ENCODE measurements around the gene ADAMTS4.
"Not testable (repeated sequence)": the region's sequence is repeated elsewhere in the genome, so short reads cannot be mapped to it uniquely, and the experiment has no call there.

Gene ADAMTS4

GRCh38 chr1:161227196-161227871 lies 28.5 kb upstream of the ADAMTS4 start:
- TF ChIP-seq CTCF (IDR thresholded peaks at IDR 0.05; ENCODE audit: extremely low read depth, insufficient read depth, missing control alignments) = peak; percentile 73
- DNase-seq (ENCODE audit: low spot score) = peak; percentile 80
- in situ Hi-C loops (cut with MboI; ENCODE audit: low pct_unique_long_range_greater_than_20kb, low sequenced_read_pairs, unreplicated experiment) = loop anchor here (10.0 kb wide), 1 partner anchor 47 kb away; no protein-coding TSS in a partner anchor

GRCh38 chr1:161226759-161227158 lies 27.9 kb upstream of the ADAMTS4 start:
- in situ Hi-C loops (cut with MboI; ENCODE audit: low pct_unique_long_range_greater_than_20kb, low sequenced_read_pairs, unreplicated experiment) = loop anchor here (10.0 kb wide), 1 partner anchor 48 kb away; no protein-coding TSS in a partner anchor
- no peak for DNase-seq (ENCODE audit: low spot score)
- no peak for TF ChIP-seq CTCF (IDR thresholded peaks at IDR 0.05; ENCODE audit: extremely low read depth, insufficient read depth, missing control alignments)

- no peak for TF ChIP-seq CTCF (IDR thresholded peaks at IDR 0.05; ENCODE audit: extremely low read depth, insufficient read depth, missing control alignments)
- DNase-seq (ENCODE audit: low spot score) = no peak
- in situ Hi-C loops (cut with MboI; ENCODE audit: low pct_unique_long_range_greater_than_20kb, low sequenced_read_pairs, unreplicated experiment) = loop anchor here (10.0 kb wide), 1 partner anchor 48 kb away; no protein-coding TSS in a partner anchor
These were observed 27.5 kb upstream of the ADAMTS4 start for GRCh38 chr1:161226320-161226711.

GRCh38 chr1:161225534-161226319 lies 26.9 kb upstream of the ADAMTS4 start, which contains the start of gene TOMM40L:
Gene TOMM40L (plus strand): TSS chr1:161226060. CDS start chr1:161226490, 430 bp downstream.
- peak; percentile 59 for TF ChIP-seq CTCF (IDR thresholded peaks at IDR 0.05; ENCODE audit: extremely low read depth, insufficient read depth, missing control alignments)
- in situ Hi-C loops (cut with MboI; ENCODE audit: low pct_unique_long_range_greater_than_20kb, low sequenced_read_pairs, unreplicated experiment) = loop anchor here (10.0 kb wide), 1 partner anchor 49 kb away; no protein-coding TSS in a partner anchor
- peak; percentile 94 for DNase-seq (ENCODE audit: low spot score)

- in situ Hi-C loops (cut with MboI; ENCODE audit: low pct_unique_long_range_greater_than_20kb, low sequenced_read_pairs, unreplicated experiment) = loop anchor here (10.0 kb wide), 1 partner anchor 50 kb away; no protein-coding TSS in a partner anchor
- TF ChIP-seq CTCF (IDR thresholded peaks at IDR 0.05; ENCODE audit: extremely low read depth, insufficient read depth, missing control alignments) = no peak
- no peak for DNase-seq (ENCODE audit: low spot score)
These were observed 26.3 kb upstream of the ADAMTS4 start for GRCh38 chr1:161225178-161225533.

GRCh38 chr1:161224695-161225087 lies 25.8 kb upstream of the ADAMTS4 start:
- not testable (repeated sequence) for DNase-seq (ENCODE audit: low spot score)
- in situ Hi-C loops (cut with MboI; ENCODE audit: low pct_unique_long_range_greater_than_20kb, low sequenced_read_pairs, unreplicated experiment) = loop anchor here (10.0 kb wide), 1 partner anchor 50 kb away; no protein-coding TSS in a partner anchor
